Stimulated activated CD8-positive, alpha-beta memory T cell treated with anti-CD3 and anti-CD28 coated beads, Interleukin-15, amount 100 ng/mL, for 4 hours (primary cell): Measurements from ENCODE around the gene ICE1.
"Not testable (repeated sequence)": the region's sequence is repeated elsewhere in the genome, so short reads cannot be mapped to it uniquely, and the experiment has no call there.

Source experiments
- DNase-seq, 2 donors: peaks; one replicate each; pipeline ENCODE4 v3.0.0-alpha.2; 2020; ENCODE audit warnings: low read depth in 2 of 2

ICE1 gene

GRCh38 chr5:5398071-5398470 lies 24.4 kb upstream of the ICE1 start:
- DNase-seq, result no peak

DNA sequence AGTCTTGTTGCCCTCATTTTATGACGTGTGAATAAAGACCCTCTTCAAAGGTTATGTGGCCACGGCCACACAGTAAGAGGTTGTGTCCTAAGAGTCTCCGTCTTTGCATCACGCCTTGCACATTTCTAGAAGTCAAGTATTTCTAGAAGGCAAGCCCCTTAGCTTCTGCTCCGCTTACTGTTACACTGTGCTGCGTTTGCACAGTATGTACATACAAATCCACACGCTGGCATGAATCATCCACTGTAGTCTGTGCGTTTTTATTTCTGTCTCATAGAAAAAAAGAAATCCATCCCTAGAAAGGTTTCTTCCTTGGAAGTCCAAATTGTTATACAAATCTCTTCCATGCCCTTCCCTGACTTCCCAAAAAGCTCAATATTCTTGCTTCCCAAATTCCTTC lies 21.4 kb upstream of the ICE1 start:
- no peak for DNase-seq

GRCh38 chr5:5403741-5404140 lies 18.7 kb upstream of the ICE1 start:
- no peak for DNase-seq

GRCh38 chr5:5404381-5404780 lies 18.1 kb upstream of the ICE1 start:
- no peak for DNase-seq

DNA sequence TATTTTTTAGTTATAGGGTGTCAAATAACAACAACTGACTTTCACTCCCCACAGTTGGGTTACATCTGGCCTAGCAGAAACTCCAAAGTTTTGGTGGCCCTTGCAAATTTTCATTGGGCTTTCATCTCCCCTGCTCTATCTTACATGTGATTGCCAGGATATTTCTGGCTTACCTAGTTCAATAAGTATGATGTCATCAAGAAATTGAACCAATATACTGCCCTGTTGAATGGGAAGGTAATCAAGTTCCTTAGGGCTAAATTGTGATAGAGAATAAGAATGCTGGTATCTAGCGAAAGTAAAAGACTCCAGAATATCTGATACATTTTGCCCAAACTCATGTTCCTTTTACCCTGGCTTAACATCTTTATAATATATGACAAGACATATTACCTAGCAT lies 17.0 kb upstream of the ICE1 start:
- no peak for DNase-seq

DNA sequence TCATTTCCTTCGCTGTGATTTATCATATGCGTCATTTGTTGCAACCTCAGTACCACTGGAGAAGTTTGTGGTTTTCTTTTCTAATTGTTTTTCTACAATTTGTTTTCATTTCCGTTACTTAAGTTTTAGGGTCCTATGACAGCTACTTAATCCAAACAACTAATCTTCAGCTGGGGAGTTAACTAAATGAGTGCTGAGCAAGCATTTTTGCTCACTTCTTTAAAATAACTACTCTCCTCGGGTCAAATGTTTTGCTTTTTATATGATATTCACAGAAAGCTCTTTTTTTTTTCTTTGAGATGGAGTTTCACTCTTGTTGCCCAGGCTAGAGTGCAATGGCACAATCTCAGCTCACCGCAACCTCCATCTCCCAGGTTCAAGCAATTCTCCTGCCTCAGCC lies 14.6 kb upstream of the ICE1 start:
- no peak for DNase-seq

GRCh38 chr5:5409151-5409810 lies 13.2 kb upstream of the ICE1 start:
- no peak for DNase-seq

GRCh38 chr5:5413856-5414255 lies 8.6 kb upstream of the ICE1 start:
- DNase-seq, result not testable (repeated sequence)

- DNase-seq, result no peak
Measured at GRCh38 chr5:5414999-5415398, 7.5 kb upstream of the ICE1 start.

- no peak for DNase-seq
Measured at GRCh38 chr5:5416733-5417132, 5.7 kb upstream of the ICE1 start.

- no peak for DNase-seq
Measured at GRCh38 chr5:5418006-5418405, 4.5 kb upstream of the ICE1 start.

DNA sequence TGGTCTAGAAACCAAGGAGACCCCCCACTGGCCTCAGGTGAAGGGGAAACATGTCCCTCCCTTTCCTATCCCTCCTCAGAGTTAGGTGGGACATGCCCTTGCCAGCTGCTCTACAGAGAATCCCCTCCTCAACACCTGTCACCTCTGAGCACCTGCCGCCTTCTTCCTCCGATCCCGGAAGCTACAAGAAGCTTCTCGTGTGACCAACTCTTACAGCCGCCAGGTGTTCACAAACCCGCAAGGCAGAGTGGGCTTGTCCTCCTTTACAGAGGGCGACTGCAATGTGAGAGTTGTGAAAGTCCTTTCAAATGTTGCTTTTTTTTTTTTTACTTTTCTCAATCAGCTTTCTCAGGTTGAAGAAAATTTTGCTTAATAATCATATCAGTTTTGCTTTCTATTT lies 3.7 kb upstream of the ICE1 start:
- no peak for DNase-seq

- DNase-seq, result no peak
Measured at GRCh38 chr5:5419291-5420210, 2.9 kb upstream of the ICE1 start.

- no peak for DNase-seq
Measured at GRCh38 chr5:5420251-5420650, 2.2 kb upstream of the ICE1 start.

- no peak for DNase-seq
Measured at GRCh38 chr5:5421149-5421960, 1.1 kb upstream of the ICE1 start.

DNA sequence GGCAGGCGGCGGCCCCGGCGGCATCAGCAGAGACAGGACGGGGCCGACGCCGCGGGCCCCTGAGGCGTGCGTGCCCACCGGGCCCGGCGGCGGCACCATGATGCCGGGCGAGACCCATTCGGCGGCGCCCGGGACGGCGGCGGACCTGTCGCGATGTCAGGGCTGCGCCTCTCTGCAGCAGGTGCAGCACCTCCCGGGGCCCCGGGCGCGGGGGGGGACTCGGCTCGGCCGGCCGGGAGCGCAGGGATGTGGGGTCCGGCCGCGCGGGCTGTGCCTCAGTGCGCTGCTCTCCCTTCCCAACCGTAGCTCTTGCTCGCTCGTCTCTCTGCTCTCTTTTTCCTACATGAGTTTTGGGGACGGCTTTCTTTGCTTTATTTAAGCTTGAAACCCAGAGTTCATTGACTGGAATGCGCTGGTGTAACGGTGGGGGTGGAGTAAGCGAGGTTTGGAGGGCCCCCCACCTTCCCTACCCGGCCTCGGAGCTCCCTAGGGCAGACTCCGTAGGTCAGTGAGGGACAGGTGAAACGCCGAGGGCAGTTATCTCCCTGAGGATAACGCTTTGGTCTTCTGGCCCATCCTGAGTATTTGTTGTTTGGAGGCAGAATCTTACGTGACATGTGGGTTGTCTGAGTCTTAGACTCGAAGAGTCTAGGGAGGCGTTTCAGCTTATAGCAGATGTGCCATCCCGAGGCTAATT lies 490 bp downstream of the ICE1 start:
- no peak for DNase-seq

GRCh38 chr5:5423586-5423985 lies 1.1 kb downstream of the ICE1 start:
- DNase-seq, result no peak

- DNase-seq, result no peak
Measured at GRCh38 chr5:5424736-5425135, 2.3 kb downstream of the ICE1 start.

- DNase-seq, result no peak
Measured at GRCh38 chr5:5430136-5430535, 7.7 kb downstream of the ICE1 start.

DNA sequence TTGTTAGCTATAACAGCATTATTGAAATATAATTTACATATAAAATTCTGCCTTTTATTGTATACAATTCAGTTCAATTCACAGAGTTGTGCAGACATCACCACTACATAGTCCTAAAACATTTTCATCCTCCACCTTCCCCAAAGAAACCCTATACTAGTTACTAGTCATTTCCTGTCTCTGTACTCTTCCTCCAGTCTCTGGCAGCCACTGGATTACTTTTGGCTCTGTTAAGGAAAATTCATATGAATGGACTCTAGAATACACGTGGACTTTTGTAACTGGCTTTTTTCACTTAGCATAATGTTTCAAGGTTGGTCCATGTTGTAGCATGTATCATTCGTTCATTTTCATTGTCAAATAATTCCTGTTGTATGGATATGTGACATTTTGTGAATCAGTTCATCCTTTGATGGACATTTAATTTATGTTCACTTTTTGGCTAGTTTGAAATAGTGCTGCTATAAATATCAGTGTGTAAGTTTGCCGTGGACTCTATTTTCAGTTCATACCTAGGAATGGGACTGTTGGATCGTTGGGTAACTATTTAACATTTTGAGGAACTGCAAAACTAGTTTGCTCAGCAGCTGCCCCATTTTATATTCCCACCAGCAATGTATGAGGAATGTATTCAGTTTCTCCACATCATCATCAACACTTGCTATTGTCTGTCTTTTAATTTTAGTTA lies 9.7 kb downstream of the ICE1 start:
- DNase-seq, result no peak

GRCh38 chr5:5436203-5436760 lies 13.8 kb downstream of the ICE1 start:
- no peak for DNase-seq
